Smooth muscle cell (in vitro differentiated cells): Measurements from ENCODE around the gene PPP1R14B. TPM values are rescaled to one million over a fixed set of nuclear protein-coding genes. Genes with fewer than 3 reads are reported as not detected.

ENCODE experiments used
- DNase-seq: peaks from one replicate; lab custom pipeline; 2025; ENCODE audit not compliant: unreplicated experiment; lab: John Stamatoyannopoulos, UW
- H2AFZ ChIP-seq: fragments of 200-600 bp; sonication (generic); 2 replicates; pipeline ENCODE4 v1.6.0; 2016; ENCODE audit warnings: antibody characterized with exemption, low read depth, mild to moderate bottlenecking
- H3F3A ChIP-seq: fragments of 200-600 bp; sonication (generic); 2 replicates; pipeline ENCODE4 v1.6.0; 2017; ENCODE audit warnings: antibody characterized with exemption, low read depth
- H3K27ac ChIP-seq: fragments of 200-600 bp; sonication (generic); 2 replicates; pipeline ENCODE4 v1.5.1; 2016; ENCODE audit warnings: low read depth, mild to moderate bottlenecking
- H3K27me3 ChIP-seq: fragments of 200-600 bp; sonication (generic); 2 replicates; pipeline ENCODE4 v1.6.1; 2016; ENCODE audit warnings: low read depth, mild to moderate bottlenecking
- H3K36me3 ChIP-seq: fragments of 200-600 bp; sonication (generic); 2 replicates; pipeline ENCODE4 v1.5.1; 2016; ENCODE audit warnings: low read depth
- H3K4me1 ChIP-seq: fragments of 200-600 bp; sonication (generic); 2 replicates; pipeline ENCODE4 v1.5.1; 2016; ENCODE audit warnings: low read depth
- H3K4me2 ChIP-seq: fragments of 200-600 bp; sonication (generic); 2 replicates; pipeline ENCODE4 v1.6.0; 2016; ENCODE audit warnings: mild to moderate bottlenecking
- H3K4me3 ChIP-seq: fragments of 200-600 bp; sonication (generic); 2 replicates; pipeline ENCODE4 v1.5.1; 2016; ENCODE audit warnings: mild to moderate bottlenecking
- H3K79me2 ChIP-seq: fragments of 200-600 bp; sonication (generic); 2 replicates; pipeline ENCODE4 v1.6.0; 2016; ENCODE audit warnings: low read depth, mild to moderate bottlenecking
- H3K9ac ChIP-seq: fragments of 200-600 bp; sonication (generic); 2 replicates; pipeline ENCODE4 v1.6.0; 2016; ENCODE audit warnings: low read depth
- H3K9me3 ChIP-seq: fragments of 200-600 bp; sonication (generic); replicated peaks from 2 replicates; pipeline ENCODE4 v1.5.1; 2016; ENCODE audit warnings: low read depth
- H4K20me1 ChIP-seq: fragments of 200-600 bp; sonication (generic); 2 replicates; pipeline ENCODE4 v1.6.0; 2016; ENCODE audit warnings: low read depth
- CTCF ChIP-seq: fragments of 200-600 bp; sonication (generic); IDR thresholded peaks from 2 replicates; pipeline ENCODE4 v1.5.1; 2017; ENCODE audit warnings: borderline replicate concordance, mild to moderate bottlenecking, antibody characterized with exemption; ENCODE audit not compliant: insufficient read depth, poor library complexity, severe bottlenecking
- WGBS: methylation state at CpG from one replicate; pipeline ENCODE4 v1.1.7; 2016; ENCODE audit warnings: low lambda C conversion rate; 5-methylcytosine and 5-hydroxymethylcytosine counted together
- polyA plus RNA-seq: library from polyadenylated mRNA; unstranded; fragments of >200 nt; fragmentation: Nextera tagmentation; extraction: Ambion mirVana; gene quantifications from 2 replicates; pipeline ENCODE4 v1.2.1, GENCODE V29; 2016
- total RNA-seq: library from RNA; depleted of rRNA; stranded (reverse); fragments of >200 nt; gene quantifications from 2 replicates; pipeline ENCODE4 v1.2.3, GENCODE V29; 2014

Gene PPP1R14B
- total and polyA plus RNA-seq, 2 experiments from 2014 or later: 242 to 530 TPM

GRCh38 chr11:64204464-64204989 lies 42.2 kb downstream of the PPP1R14B start:
- Histone ChIP-seq H4K20me1 (peaks cover 5% of the 10 kb centered on the region), H2AFZ (no peak overlapping the region), H3K4me3 (no peak overlapping the region), H3K9me3 (no peaks in the 10 kb centered on the region), H3K36me3 (peaks cover 13% of the 10 kb centered on the region), H3F3A (no peaks in the 10 kb centered on the region), H3K4me2 (no peak overlapping the region), H3K79me2 (no peaks in the 10 kb centered on the region), H3K27ac (no peak overlapping the region), H3K27me3 (no peaks in the 10 kb centered on the region), H3K9ac (no peak overlapping the region), H3K4me1 (no peaks in the 10 kb centered on the region)
- peak; percentile 53 for TF ChIP-seq CTCF
- no peak for DNase-seq
- 70% methylated on average over 7 of the region's 7 CpGs for WGBS

- TF ChIP-seq CTCF: no peak
- Histone ChIP-seq H2AFZ (no peak overlapping the region), H3K4me2 (no peak overlapping the region), H3K36me3 (peaks cover 13% of the 10 kb centered on the region), H3K27ac (no peak overlapping the region), H3F3A (no peaks in the 10 kb centered on the region), H3K79me2 (no peaks in the 10 kb centered on the region), H3K9me3 (no peaks in the 10 kb centered on the region), H3K4me1 (no peaks in the 10 kb centered on the region), H3K4me3 (no peak overlapping the region), H3K9ac (no peak overlapping the region), H3K27me3 (no peaks in the 10 kb centered on the region), H4K20me1 (peaks cover 5% of the 10 kb centered on the region)
- 96% methylated on average over 16 of the region's 16 CpGs for WGBS
- DNase-seq: no peak
Measured at GRCh38 chr11:64204080-64204440, 42.7 kb downstream of the PPP1R14B start.

GRCh38 chr11:64203421-64204079 lies 43.2 kb downstream of the PPP1R14B start:
- Histone ChIP-seq H4K20me1 (peaks cover 5% of the 10 kb centered on the region), H3K27me3 (no peaks in the 10 kb centered on the region), H3K4me3 (no peak overlapping the region), H3K79me2 (no peaks in the 10 kb centered on the region), H3F3A (no peaks in the 10 kb centered on the region), H2AFZ (no peak overlapping the region), H3K4me2 (no peak overlapping the region), H3K4me1 (no peaks in the 10 kb centered on the region), H3K9ac (no peak overlapping the region), H3K27ac (no peak overlapping the region), H3K9me3 (no peaks in the 10 kb centered on the region), H3K36me3 (peaks cover 13% of the 10 kb centered on the region)
- 97% methylated on average over 27 of the region's 27 CpGs for WGBS
- no peak for TF ChIP-seq CTCF
- no peak for DNase-seq

GRCh38 chr11:64202992-64203391 lies 43.8 kb downstream of the PPP1R14B start:
- TF ChIP-seq CTCF: no peak
- H3K36me3 ChIP-seq: peaks cover 13% of the 10 kb centered on the region

More at GRCh38 chr11:64202992-64203391, 43.8 kb downstream of the PPP1R14B start:
- peaks cover 5% of the 10 kb centered on the region for H4K20me1 ChIP-seq
- no peak for DNase-seq
- no peak overlapping the region for H3K4me2 ChIP-seq
- no peaks in the 10 kb centered on the region for H3K79me2 ChIP-seq
- H2AFZ ChIP-seq: no peak overlapping the region
- no peaks in the 10 kb centered on the region for H3K27me3 ChIP-seq
- H3K27ac ChIP-seq: no peak overlapping the region
- H3F3A ChIP-seq: no peaks in the 10 kb centered on the region
- H3K4me3 ChIP-seq: no peak overlapping the region
- no peak overlapping the region for H3K9ac ChIP-seq
- WGBS: 98% methylated on average over 9 of the region's 9 CpGs
- H3K9me3 ChIP-seq: no peaks in the 10 kb centered on the region
- H3K4me1 ChIP-seq: no peaks in the 10 kb centered on the region
